ENCODE measurements around the gene RHBDL2. TPM values are rescaled to one million over a fixed set of nuclear protein-coding genes. Genes with fewer than 3 reads are reported as not detected.

The RHBDL2 gene
- total RNA-seq, 1 experiment from 2014 or later: 10.9 TPM

DNA sequence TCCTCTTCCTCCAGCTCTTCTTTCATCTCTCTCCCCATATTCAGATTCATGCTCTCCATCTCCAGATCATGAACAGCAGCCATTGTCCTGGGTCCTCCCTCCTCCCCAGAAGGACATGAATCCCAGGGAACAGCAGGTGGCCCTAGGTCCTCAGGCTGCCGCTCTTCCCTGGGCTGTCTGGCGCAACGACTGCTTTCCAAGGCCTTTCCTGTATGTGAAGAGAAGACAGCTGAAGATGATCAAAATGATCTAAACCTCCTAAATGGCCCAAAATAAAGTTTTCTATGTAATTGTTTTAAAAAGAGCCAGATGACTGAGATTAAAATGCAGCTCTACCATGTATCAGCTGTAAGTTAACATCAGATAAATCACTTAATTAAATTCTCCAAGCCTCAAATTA, 22.5 kb downstream of the RHBDL2 start:
- H3K36me3 Mint-ChIP-seq (ENCODE audit: insufficient read depth, unreplicated experiment): no peaks in the 10 kb centered on the region
- CTCF ChIA-PET: interaction anchor here (0.6 kb wide), 2 partner anchors 116 to 200 kb away, joined by 4 to 5 read pairs; no protein-coding TSS in a partner anchor
- no peaks in the 10 kb centered on the region for H3K4me1 Mint-ChIP-seq (ENCODE audit: low read depth, unreplicated experiment)
- no peak overlapping the region for H3K27ac Mint-ChIP-seq (ENCODE audit: unreplicated experiment)
- no peaks in the 10 kb centered on the region for H3K27me3 Mint-ChIP-seq (ENCODE audit: unreplicated experiment)
- no TSS peak for BruUV-seq (replicated peaks)
- intact Hi-C loops (cut with micrococcal nuclease; ENCODE audit: unreplicated experiment): no loop called here
- no peaks in the 10 kb centered on the region for H3K9me3 Mint-ChIP-seq (ENCODE audit: low read depth, unreplicated experiment)
- no peak overlapping the region for H3K4me3 Mint-ChIP-seq (ENCODE audit: low read depth, unreplicated experiment)
- TF ChIP-seq, protein P1, sequence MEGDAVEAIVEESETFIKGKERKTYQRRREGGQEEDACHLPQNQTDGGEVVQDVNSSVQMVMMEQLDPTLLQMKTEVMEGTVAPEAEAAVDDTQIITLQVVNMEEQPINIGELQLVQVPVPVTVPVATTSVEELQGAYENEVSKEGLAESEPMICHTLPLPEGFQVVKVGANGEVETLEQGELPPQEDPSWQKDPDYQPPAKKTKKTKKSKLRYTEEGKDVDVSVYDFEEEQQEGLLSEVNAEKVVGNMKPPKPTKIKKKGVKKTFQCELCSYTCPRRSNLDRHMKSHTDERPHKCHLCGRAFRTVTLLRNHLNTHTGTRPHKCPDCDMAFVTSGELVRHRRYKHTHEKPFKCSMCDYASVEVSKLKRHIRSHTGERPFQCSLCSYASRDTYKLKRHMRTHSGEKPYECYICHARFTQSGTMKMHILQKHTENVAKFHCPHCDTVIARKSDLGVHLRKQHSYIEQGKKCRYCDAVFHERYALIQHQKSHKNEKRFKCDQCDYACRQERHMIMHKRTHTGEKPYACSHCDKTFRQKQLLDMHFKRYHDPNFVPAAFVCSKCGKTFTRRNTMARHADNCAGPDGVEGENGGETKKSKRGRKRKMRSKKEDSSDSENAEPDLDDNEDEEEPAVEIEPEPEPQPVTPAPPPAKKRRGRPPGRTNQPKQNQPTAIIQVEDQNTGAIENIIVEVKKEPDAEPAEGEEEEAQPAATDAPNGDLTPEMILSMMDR (IDR thresholded peaks at IDR 0.05; ENCODE audit: unreplicated experiment): no peak
- no peak for DNase-seq

DNA sequence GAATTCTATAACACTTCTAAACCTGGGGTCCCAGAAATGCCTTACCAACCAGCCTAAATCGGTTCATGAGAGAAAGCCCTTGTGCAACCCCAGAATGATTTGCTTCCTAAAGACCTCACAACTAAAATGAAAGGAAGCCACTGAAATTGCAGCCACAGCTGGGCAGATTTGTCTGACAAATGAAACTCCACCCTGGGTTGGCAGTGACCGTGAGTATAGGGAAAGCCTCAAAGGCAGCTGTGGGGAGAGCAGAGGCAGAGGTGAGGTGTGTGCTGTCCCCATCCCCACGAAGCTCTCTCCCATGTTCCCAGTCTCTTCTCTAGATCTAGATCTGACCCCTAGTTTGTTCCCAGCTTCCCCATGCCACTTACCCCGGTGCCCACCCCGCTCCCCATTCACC, 23.1 kb downstream of the RHBDL2 start:
- H3K4me1 Mint-ChIP-seq (ENCODE audit: low read depth, unreplicated experiment): no peaks in the 10 kb centered on the region
- no peaks in the 10 kb centered on the region for H3K9me3 Mint-ChIP-seq (ENCODE audit: low read depth, unreplicated experiment)
- H3K27ac Mint-ChIP-seq (ENCODE audit: unreplicated experiment): no peak overlapping the region
- BruUV-seq (replicated peaks): no TSS peak
- DNase-seq: no peak
- intact Hi-C loops (cut with micrococcal nuclease; ENCODE audit: unreplicated experiment): no loop called here
- H3K36me3 Mint-ChIP-seq (ENCODE audit: insufficient read depth, unreplicated experiment): no peaks in the 10 kb centered on the region
- H3K4me3 Mint-ChIP-seq (ENCODE audit: low read depth, unreplicated experiment): no peak overlapping the region
- TF ChIP-seq, protein P1 (IDR thresholded peaks at IDR 0.05; ENCODE audit: unreplicated experiment): no peak
- CTCF ChIA-PET: interaction anchor here (0.6 kb wide), 2 partner anchors 117 to 201 kb away, joined by 4 to 5 read pairs; no protein-coding TSS in a partner anchor
- H3K27me3 Mint-ChIP-seq (ENCODE audit: unreplicated experiment): no peaks in the 10 kb centered on the region

DNA sequence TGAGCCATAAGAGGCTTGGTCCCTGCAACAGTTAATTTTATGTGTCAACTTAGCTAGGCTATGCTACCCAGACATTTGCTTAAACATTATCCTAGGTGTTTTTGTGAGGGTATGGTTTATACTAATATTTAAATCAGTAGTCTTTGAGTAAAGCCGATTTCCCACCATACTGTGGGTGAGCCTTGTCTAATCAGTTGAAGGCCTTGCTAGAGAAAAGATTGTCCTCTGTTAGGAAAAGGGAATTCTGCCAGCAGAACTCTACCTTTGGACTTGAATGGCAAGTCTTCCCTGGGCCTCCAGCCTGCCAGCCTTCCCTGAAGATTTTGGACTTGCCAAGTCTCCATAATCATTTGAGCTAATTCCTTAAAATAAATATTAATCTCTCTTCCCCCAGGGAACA, 23.9 kb downstream of the RHBDL2 start:
- intact Hi-C loops (cut with micrococcal nuclease; ENCODE audit: unreplicated experiment): no loop called here
- Mint-ChIP-seq H3K4me3 (ENCODE audit: low read depth, unreplicated experiment) (no peak overlapping the region), H3K4me1 (ENCODE audit: low read depth, unreplicated experiment) (no peaks in the 10 kb centered on the region), H3K9me3 (ENCODE audit: low read depth, unreplicated experiment) (no peaks in the 10 kb centered on the region), H3K27me3 (ENCODE audit: unreplicated experiment) (no peaks in the 10 kb centered on the region), H3K36me3 (ENCODE audit: insufficient read depth, unreplicated experiment) (no peaks in the 10 kb centered on the region), H3K27ac (ENCODE audit: unreplicated experiment) (no peak overlapping the region)
- CTCF ChIA-PET: no interaction called here
- no TSS peak for BruUV-seq (replicated peaks)
- no peak for DNase-seq
- TF ChIP-seq, protein P1 (IDR thresholded peaks at IDR 0.05; ENCODE audit: unreplicated experiment): no peak

DNA sequence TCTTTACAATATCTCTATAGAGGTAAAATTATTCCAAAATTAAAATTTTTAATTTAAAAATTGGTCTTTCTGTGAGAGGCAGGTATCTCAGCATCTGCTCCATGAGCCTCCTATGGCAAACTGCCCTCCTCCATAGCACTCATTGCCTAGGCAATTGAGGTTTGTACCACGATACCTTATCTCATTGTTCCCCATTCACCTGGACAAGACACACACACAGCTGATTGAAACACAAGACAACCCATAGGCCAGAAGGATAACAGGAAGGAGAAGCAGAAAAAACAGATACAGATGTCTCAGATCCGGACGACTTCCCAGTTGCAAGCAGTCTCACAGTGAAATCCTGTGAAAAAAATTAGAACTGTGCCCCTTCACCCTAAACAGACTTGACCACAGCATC, 24.3 kb downstream of the RHBDL2 start:
- no TSS peak for BruUV-seq (replicated peaks)
- no peak overlapping the region for H3K4me3 Mint-ChIP-seq (ENCODE audit: low read depth, unreplicated experiment)
- CTCF ChIA-PET: no interaction called here

More for the DNA sequence above, 24.3 kb downstream of the RHBDL2 start:
- intact Hi-C loops (cut with micrococcal nuclease; ENCODE audit: unreplicated experiment): no loop called here
- Mint-ChIP-seq H3K27me3 (ENCODE audit: unreplicated experiment) (no peaks in the 10 kb centered on the region), H3K9me3 (ENCODE audit: low read depth, unreplicated experiment) (no peaks in the 10 kb centered on the region), H3K4me1 (ENCODE audit: low read depth, unreplicated experiment) (no peaks in the 10 kb centered on the region), H3K27ac (ENCODE audit: unreplicated experiment) (no peak overlapping the region), H3K36me3 (ENCODE audit: insufficient read depth, unreplicated experiment) (no peaks in the 10 kb centered on the region)
- no peak for DNase-seq
- TF ChIP-seq, protein P1 (IDR thresholded peaks at IDR 0.05; ENCODE audit: unreplicated experiment): no peak
